22Rv1 (cell line): ENCODE measurements around the gene KLF3.

Experiments used
- ZFX ChIP-seq: fragments of 450-650 bp; IDR thresholded peaks from 2 replicates; pipeline ENCODE4 v1.6.1; 2017; ENCODE audit warnings: antibody characterized with exemption, borderline replicate concordance
- TF ChIP-seq, protein P1 (sequence below): fragments of 450-650 bp; IDR thresholded peaks from 2 replicates; pipeline ENCODE4 v1.5.1; 2017; ENCODE audit warnings: mild to moderate bottlenecking

DNA sequence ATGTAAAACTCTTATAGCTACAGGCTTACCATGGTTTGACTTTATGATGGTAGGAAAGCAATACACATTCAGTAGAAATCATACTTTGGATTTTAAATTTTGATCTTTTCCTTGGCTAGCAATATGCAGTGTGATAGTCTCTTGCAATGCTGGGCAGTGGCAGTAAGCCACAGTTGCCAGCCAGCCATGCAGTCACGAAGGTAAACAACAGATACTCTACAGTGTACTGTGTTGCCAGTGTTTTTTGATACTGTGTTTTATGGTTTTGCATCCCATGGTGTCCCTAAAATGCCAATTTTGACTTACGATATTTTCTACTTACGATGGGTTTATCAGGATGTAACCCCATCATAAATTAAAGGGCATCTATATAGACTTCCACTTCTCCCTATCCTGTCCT lies 24.8 kb upstream of the KLF3 start:
- TF ChIP-seq, protein P1, sequence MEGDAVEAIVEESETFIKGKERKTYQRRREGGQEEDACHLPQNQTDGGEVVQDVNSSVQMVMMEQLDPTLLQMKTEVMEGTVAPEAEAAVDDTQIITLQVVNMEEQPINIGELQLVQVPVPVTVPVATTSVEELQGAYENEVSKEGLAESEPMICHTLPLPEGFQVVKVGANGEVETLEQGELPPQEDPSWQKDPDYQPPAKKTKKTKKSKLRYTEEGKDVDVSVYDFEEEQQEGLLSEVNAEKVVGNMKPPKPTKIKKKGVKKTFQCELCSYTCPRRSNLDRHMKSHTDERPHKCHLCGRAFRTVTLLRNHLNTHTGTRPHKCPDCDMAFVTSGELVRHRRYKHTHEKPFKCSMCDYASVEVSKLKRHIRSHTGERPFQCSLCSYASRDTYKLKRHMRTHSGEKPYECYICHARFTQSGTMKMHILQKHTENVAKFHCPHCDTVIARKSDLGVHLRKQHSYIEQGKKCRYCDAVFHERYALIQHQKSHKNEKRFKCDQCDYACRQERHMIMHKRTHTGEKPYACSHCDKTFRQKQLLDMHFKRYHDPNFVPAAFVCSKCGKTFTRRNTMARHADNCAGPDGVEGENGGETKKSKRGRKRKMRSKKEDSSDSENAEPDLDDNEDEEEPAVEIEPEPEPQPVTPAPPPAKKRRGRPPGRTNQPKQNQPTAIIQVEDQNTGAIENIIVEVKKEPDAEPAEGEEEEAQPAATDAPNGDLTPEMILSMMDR: no peak
- TF ChIP-seq ZFX: no peak
